WTC11 (cell line): ENCODE data around the gene SETD1A.

Experiments used
- ATF3 ChIP-seq: sonication (generic); formaldehyde crosslinking; conservative IDR thresholded peaks from 2 replicates; pipeline ENCODE4 v1.8.1; 2022; ENCODE audit warnings: mild to moderate bottlenecking, missing genetic modification reagents
- CREB1 ChIP-seq: sonication (generic); formaldehyde crosslinking; IDR thresholded peaks from 2 replicates; pipeline ENCODE4 v1.8.0; 2023; ENCODE audit warnings: mild to moderate bottlenecking, missing genetic modification reagents
- CTCF ChIP-seq: fragments of 200-600 bp; IDR thresholded peaks from 2 replicates; pipeline ENCODE4 v1.8.0; 2022; ENCODE audit warnings: antibody characterized with exemption
- ESRRA ChIP-seq: sonication (generic); formaldehyde crosslinking; IDR thresholded peaks from 2 replicates; pipeline ENCODE4 v1.8.1; 2022; ENCODE audit warnings: mild to moderate bottlenecking, missing genetic modification reagents, borderline replicate concordance
- NR3C1 ChIP-seq: sonication (generic); formaldehyde crosslinking; conservative IDR thresholded peaks from 2 replicates; pipeline ENCODE4 v1.8.1; 2023; ENCODE audit warnings: low read depth, mild to moderate bottlenecking, missing genetic modification reagents
- TEAD4 ChIP-seq: sonication (generic); formaldehyde crosslinking; IDR thresholded peaks from 2 replicates; pipeline ENCODE4 v1.8.0; 2022; ENCODE audit warnings: mild to moderate bottlenecking, missing genetic modification reagents
- ZNF219 ChIP-seq: sonication (generic); formaldehyde crosslinking; IDR thresholded peaks from 2 replicates; pipeline ENCODE4 v1.8.0; 2023; ENCODE audit warnings: missing genetic modification reagents, mild to moderate bottlenecking, borderline replicate concordance
- ZNF317 ChIP-seq: sonication (generic); formaldehyde crosslinking; IDR thresholded peaks from 2 replicates; pipeline ENCODE4 v1.8.1; 2023; ENCODE audit warnings: low read depth, mild to moderate bottlenecking, moderate library complexity, missing genetic modification reagents, borderline replicate concordance

GRCh38 chr16:30951750-30952149, 5.8 kb upstream of the SETD1A start:
- TF ChIP-seq TEAD4 (CRISPR knock-in tag), result no peak
- no peak for TF ChIP-seq ATF3 (CRISPR knock-in tag)
- no peak for TF ChIP-seq ZNF317 (CRISPR knock-in tag)
- TF ChIP-seq CREB1 (CRISPR knock-in tag), result no peak
- no peak for TF ChIP-seq ESRRA (CRISPR knock-in tag)
- TF ChIP-seq NR3C1 (CRISPR knock-in tag), result no peak
- no peak for TF ChIP-seq CTCF
- TF ChIP-seq ZNF219 (CRISPR knock-in tag), result no peak
